GM18870 (cell line): Measurements from ENCODE around the gene GJA5.
"Not testable (repeated sequence)": the region's sequence is repeated elsewhere in the genome, so short reads cannot be mapped to it uniquely, and the experiment has no call there.

Experiments used
- ATAC-seq: cut with Tn5 transposase; IDR thresholded peaks from one replicate; pipeline ENCODE4 v1.9.1; 2021; ENCODE audit warnings: moderate library complexity; ENCODE audit not compliant: unreplicated experiment

Gene GJA5

GRCh38 chr1:147734291-147734841, 26.0 kb downstream of the GJA5 start:
- not testable (repeated sequence) for ATAC-seq

GRCh38 chr1:147729315-147729714, 31.1 kb downstream of the GJA5 start:
- no peak for ATAC-seq

GRCh38 chr1:147726168-147726567, 34.2 kb downstream of the GJA5 start:
- ATAC-seq: no peak

GRCh38 chr1:147725685-147726084, 34.7 kb downstream of the GJA5 start:
- no peak for ATAC-seq

- no peak for ATAC-seq
These were observed 36.6 kb downstream of the GJA5 start for GRCh38 chr1:147723691-147724323.

GRCh38 chr1:147722124-147722523, 38.3 kb downstream of the GJA5 start:
- ATAC-seq: no peak

GRCh38 chr1:147721716-147722115, 38.7 kb downstream of the GJA5 start:
- ATAC-seq: no peak

GRCh38 chr1:147720557-147720956, 39.8 kb downstream of the GJA5 start:
- no peak for ATAC-seq

GRCh38 chr1:147719711-147720225, 40.6 kb downstream of the GJA5 start:
- ATAC-seq: no peak

- ATAC-seq: no peak
These were observed 41.2 kb downstream of the GJA5 start for GRCh38 chr1:147719029-147719698.

GRCh38 chr1:147717706-147718097, 42.7 kb downstream of the GJA5 start:
- no peak for ATAC-seq

GRCh38 chr1:147717051-147717705, 43.2 kb downstream of the GJA5 start:
- ATAC-seq: no peak

- no peak for ATAC-seq
These were observed 47.8 kb downstream of the GJA5 start for GRCh38 chr1:147712605-147713004.
